ENCODE data around the gene ZNF688. TPM values are rescaled to one million over a fixed set of nuclear protein-coding genes. Genes with fewer than 3 reads are reported as not detected.

ZNF688 gene
- polyA plus RNA-seq, 2 of the 4 experiments (the other 2 are of a cell fraction): 4.6 to 6.7 TPM

- TF ChIP-seq RNF2 (IDR thresholded peaks at IDR 0.05; ENCODE audit: borderline replicate concordance, low read depth) (no peak), TFCP2L1 (CRISPR knock-in tag; IDR thresholded peaks at IDR 0.05) (peak; percentile 55; the same call in 1 of the 2 replicates), ZNF302 (CRISPR knock-in tag; IDR thresholded peaks at IDR 0.05) (no peak), HOXB5 (CRISPR knock-in tag; IDR thresholded peaks at IDR 0.05) (no peak)
Measured at GRCh38 chr16:30526823-30527634, 44.5 kb downstream of the ZNF688 start (continued).

- CTCF ChIA-PET: interaction anchor here (0.9 to 2.1 kb wide), 7 partner anchors 8 to 124 kb away, joined by 3 to 8 read pairs (median 4); partner anchors contain the start of genes PRR14 and ZNF747
- peak within 1 kb of the TSS; percentile 96 to 98 for H3K27ac ChIP-seq
- WGBS (ENCODE audit: missing lambda C conversion rate): 3% methylated on average over 14 of the region's 73 CpGs
- peak within 1 kb of the TSS; percentile 85 for H3K4me3 ChIP-seq
- POLR2A ChIA-PET: interaction anchor here (0.8 to 3.1 kb wide), 7 partner anchors 9 to 108 kb away, joined by 3 to 17 read pairs (median 4); partner anchors contain the start of genes DCTPP1, SEPHS2 and ZNF764
- FAIRE-seq (no peak), DNase-seq (ENCODE audit: low read depth in 1 of 2, low spot score in 1 of 2) (peak; percentile 33 to 44), ATAC-seq (peak; percentile 50 to 52)
- H3K4me1 ChIP-seq: peaks cover 27% of the 10 kb centered on the region
- H3K4me2 ChIP-seq: peak within 1 kb of the TSS; percentile 81
- no peaks in the 10 kb centered on the region for H3K9me3 ChIP-seq
- TF ChIP-seq REST (IDR thresholded peaks at IDR 0.05) (peak; percentile 69; the same call in 1 of the 2 replicates), ATOH8 (CRISPR knock-in tag; IDR thresholded peaks at IDR 0.05; ENCODE audit: low read depth) (no peak), BCL3 (IDR thresholded peaks at IDR 0.05) (peak; percentile 80; the same call in 2 of the 3 replicates), JUN (IDR thresholded peaks at IDR 0.05) (peak in 1 of 2 experiments; percentile 95; a peak in 2 of 5 replicates), HDAC2 (IDR thresholded peaks at IDR 0.05) (no peak), ZNF302 (CRISPR knock-in tag; IDR thresholded peaks at IDR 0.05) (no peak), ESRRA (IDR thresholded peaks at IDR 0.05; ENCODE audit: borderline replicate concordance, low read length) (no peak), SMC3 (IDR thresholded peaks at IDR 0.05) (no peak; the same call in 1 of the 3 replicates), BHLHE40 (IDR thresholded peaks at IDR 0.05; ENCODE audit: low read depth, low read length) (no peak), RAD21 (conservative IDR thresholded peaks at IDR 0.05 in 1 of 2, IDR thresholded peaks at IDR 0.05 in 1 of 2) (0 out of 5 replicates have a peak, but pooled peaks of 1 of the 2 experiments have one; percentile 19), POLR2A (IDR thresholded peaks at IDR 0.05; ENCODE audit: low read length) (peak; percentile 54)
Measured at GRCh38 chr16:30526137-30526822, 45.2 kb downstream of the ZNF688 start, which contains the start of gene ZNF768. TSS of gene ZNF768 (minus strand) at chr16:30526566. CDS start at chr16:30526413, 153 bp downstream.

- WGBS (ENCODE audit: missing lambda C conversion rate): 59% methylated on average over 4 of the region's 4 CpGs
- no peaks in the 10 kb centered on the region for H3K9me3 ChIP-seq
- DNase-seq (ENCODE audit: low read depth in 1 of 2, low spot score in 1 of 2): no peak
- ChIA-PET CTCF (interaction anchor here (1.6 to 2.1 kb wide), 3 partner anchors 9 to 103 kb away, joined by 6 to 8 read pairs (median 6); partner anchors contain the start of gene ZNF747), POLR2A (interaction anchor here (3.1 kb wide), 1 partner anchor 96 kb away, joined by 12 read pairs; the partner anchor contains the start of gene DCTPP1)
- H3K4me2 ChIP-seq: peak overlapping the region; percentile 81
- peak overlapping the region; percentile 85 for H3K4me3 ChIP-seq
- peak overlapping the region; percentile 96 to 98 for H3K27ac ChIP-seq
- H3K4me1 ChIP-seq: peaks cover 27% of the 10 kb centered on the region
- FAIRE-seq: no peak
- ATAC-seq: no peak
- TF ChIP-seq RNF2 (IDR thresholded peaks at IDR 0.05; ENCODE audit: borderline replicate concordance, low read depth) (no peak), FOXS1 (CRISPR knock-in tag; IDR thresholded peaks at IDR 0.05) (no peak), RARB (CRISPR knock-in tag; IDR thresholded peaks at IDR 0.05) (no peak), JUN (IDR thresholded peaks at IDR 0.05) (no peak)
Measured at GRCh38 chr16:30525844-30526136, 45.7 kb downstream of the ZNF688 start.
